ENCODE results near the gene SLC10A1.
A peak's percentile ranks its signal among the peaks of the same experiment; 100 is the strongest.
"Not testable (repeated sequence)": the region's sequence is repeated elsewhere in the genome, so short reads cannot be mapped to it uniquely, and the experiment has no call there.

Gene SLC10A1

GRCh38 chr14:69769623-69770022 is 27.4 kb downstream of the SLC10A1 start:
- no peak for DNase-seq (ENCODE audit: low spot score)

GRCh38 chr14:69768873-69769272 is 28.2 kb downstream of the SLC10A1 start:
- DNase-seq (ENCODE audit: low spot score), result no peak

- DNase-seq (ENCODE audit: low spot score), result peak; percentile 87
Observed at GRCh38 chr14:69767369-69767999, 29.6 kb downstream of the SLC10A1 start.

- DNase-seq (ENCODE audit: low spot score), result peak; percentile 92
Observed at GRCh38 chr14:69766984-69767368, 30.1 kb downstream of the SLC10A1 start, which contains the start of gene SRSF5. SRSF5 (plus strand) TSS chr14:69767142; CDS start chr14:69768157, 1,015 bp downstream.

- no peak for DNase-seq (ENCODE audit: low spot score)
Observed at GRCh38 chr14:69763761-69764510, 33.1 kb downstream of the SLC10A1 start.

GRCh38 chr14:69760810-69761209 is 36.2 kb downstream of the SLC10A1 start:
- DNase-seq (ENCODE audit: low spot score), result no peak

GRCh38 chr14:69756298-69756697 is 40.7 kb downstream of the SLC10A1 start:
- no peak for DNase-seq (ENCODE audit: low spot score)

- no peak for DNase-seq (ENCODE audit: low spot score)
Observed at GRCh38 chr14:69755784-69756183, 41.3 kb downstream of the SLC10A1 start.

GRCh38 chr14:69755296-69755695 is 41.7 kb downstream of the SLC10A1 start:
- no peak for DNase-seq (ENCODE audit: low spot score)

- no peak for DNase-seq (ENCODE audit: low spot score)
Observed at GRCh38 chr14:69754487-69754886, 42.6 kb downstream of the SLC10A1 start.

- DNase-seq (ENCODE audit: low spot score), result no peak
Observed at GRCh38 chr14:69753860-69754259, 43.2 kb downstream of the SLC10A1 start.

- no peak for DNase-seq (ENCODE audit: low spot score)
Observed at GRCh38 chr14:69752773-69753172, 44.3 kb downstream of the SLC10A1 start.

- no peak for DNase-seq (ENCODE audit: low spot score)
Observed at GRCh38 chr14:69750495-69750894, 46.5 kb downstream of the SLC10A1 start.

GRCh38 chr14:69749956-69750355 is 47.1 kb downstream of the SLC10A1 start:
- no peak for DNase-seq (ENCODE audit: low spot score)

- no peak for DNase-seq (ENCODE audit: low spot score)
Observed at GRCh38 chr14:69741055-69741454, 56.0 kb downstream of the SLC10A1 start.

GRCh38 chr14:69736405-69736804 is 60.6 kb downstream of the SLC10A1 start:
- DNase-seq (ENCODE audit: low spot score), result not testable (repeated sequence)

GRCh38 chr14:69731919-69732598 is 65.0 kb downstream of the SLC10A1 start:
- DNase-seq (ENCODE audit: low spot score), result not testable (repeated sequence)

GRCh38 chr14:69727860-69728259 is 69.2 kb downstream of the SLC10A1 start:
- no peak for DNase-seq (ENCODE audit: low spot score)

- DNase-seq (ENCODE audit: low spot score), result peak; percentile 79
Observed at GRCh38 chr14:69726761-69727511, 70.1 kb downstream of the SLC10A1 start.

Measured in CD4-positive, alpha-beta T cell treated with Interleukin-6 at 100 ng/mL for 8 hours (primary cell).